ENCODE results near the gene SLCO2A1. TPM values are rescaled to one million over a fixed set of nuclear protein-coding genes. Genes with fewer than 3 reads are reported as not detected.

Gene SLCO2A1
- total RNA-seq, 4 donors from 2014 or later: 3.3 to 18.9 (median 6.0) TPM

DNA sequence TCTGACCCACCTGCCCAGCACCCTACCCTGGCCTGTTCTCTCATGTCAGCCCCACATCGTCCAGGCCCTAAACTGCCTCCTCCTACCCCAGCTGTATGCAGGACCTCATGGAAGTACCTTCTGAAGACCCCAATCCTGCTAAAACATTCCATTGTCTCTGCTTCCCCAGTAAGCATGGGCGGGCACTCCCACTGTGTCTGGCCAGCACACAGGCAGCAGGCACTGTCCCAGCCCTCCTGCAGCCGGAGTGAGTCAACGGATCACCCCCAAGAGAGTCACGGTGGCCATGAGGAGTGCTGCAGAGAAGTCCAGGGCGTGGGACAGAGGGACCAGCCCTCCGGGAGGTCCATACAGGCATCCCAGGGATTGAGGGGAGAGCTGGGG lies 36.4 kb upstream of the SLCO2A1 start:
- Histone ChIP-seq H3K36me3 (no peaks in the 10 kb centered on the region), H3K9me3 (no peaks in the 10 kb centered on the region), H3K4me3 (no peak overlapping the region), H3K27ac (peak overlapping the region in 3 of 4 donors; percentile 30 to 63 (median 60)), H3K4me1 (peaks cover 0 to 18% (median 0%) of the 10 kb centered on the region in 3 donors), H3K27me3 (no peaks in the 10 kb centered on the region)
- DNase-seq: no peak
- WGBS, 2 donors: 80 to 82% methylated on average over 3 to 5 of the region's 7 CpGs
- no peak for TF ChIP-seq CTCF (IDR thresholded peaks at IDR 0.05)
- no peak for TF ChIP-seq POLR2A (IDR thresholded peaks at IDR 0.05)
- intact Hi-C loops (cut with DNase I): no loop called here

DNA sequence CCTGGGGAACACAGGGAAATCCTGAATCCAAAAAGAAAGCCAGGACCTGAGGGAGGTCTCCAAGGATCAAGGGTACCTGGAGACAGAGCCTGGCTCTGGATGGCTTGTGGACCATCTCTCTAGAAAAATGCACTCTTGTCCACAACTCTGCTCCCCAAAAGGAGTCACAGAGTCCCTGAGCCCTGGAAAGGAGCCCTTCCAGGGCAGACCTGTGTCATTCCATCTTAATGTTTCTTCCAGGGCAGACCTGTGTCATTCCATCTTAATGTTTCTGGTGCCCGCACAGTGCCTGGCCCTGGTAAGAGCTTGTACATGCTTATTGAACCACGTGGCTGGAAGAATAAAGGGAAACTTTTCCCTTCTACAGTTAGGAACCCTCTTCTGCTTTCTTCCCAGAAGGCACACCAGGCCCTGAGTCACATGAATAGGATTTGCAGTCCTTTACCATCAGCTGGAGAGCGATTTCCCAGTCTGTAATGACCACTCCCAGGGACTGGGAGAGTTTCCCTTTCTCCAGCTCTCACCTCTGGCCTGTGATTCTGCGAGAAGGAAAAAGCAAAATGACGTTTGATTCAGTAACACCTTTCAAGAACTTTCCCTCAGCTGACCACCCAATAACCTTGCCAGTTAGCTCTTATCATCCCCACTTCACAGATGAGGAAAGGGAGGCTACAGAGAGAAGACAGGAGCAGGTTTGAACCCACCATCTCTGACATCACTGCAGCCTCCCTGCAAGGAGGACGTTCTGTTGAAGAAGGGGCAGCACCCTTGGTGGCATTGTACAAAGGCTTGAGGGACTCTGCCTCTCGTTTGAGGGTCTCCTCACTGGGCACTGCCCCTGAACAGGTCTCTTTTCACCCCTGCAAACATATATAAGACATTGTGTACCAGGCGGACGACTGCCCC lies 35.8 kb upstream of the SLCO2A1 start:
- 63 to 73% methylated on average over 7 to 9 of the region's 9 CpGs for WGBS, 2 donors
- intact Hi-C loops (cut with DNase I): no loop called here
- no peak for TF ChIP-seq POLR2A (IDR thresholded peaks at IDR 0.05)
- TF ChIP-seq CTCF (IDR thresholded peaks at IDR 0.05): no peak
- no peak overlapping the region for H3K4me3 ChIP-seq
- H3K27ac ChIP-seq: peak overlapping the region in 2 of 4 donors; percentile 60 to 63
- DNase-seq: no peak
- no peaks in the 10 kb centered on the region for H3K36me3 ChIP-seq
- no peaks in the 10 kb centered on the region for H3K27me3 ChIP-seq
- H3K9me3 ChIP-seq: no peaks in the 10 kb centered on the region
- H3K4me1 ChIP-seq: peaks cover 0 to 15% (median 0%) of the 10 kb centered on the region in 3 donors

- H3K4me1 ChIP-seq: peaks cover 0 to 29% (median 0%) of the 10 kb centered on the region in 3 donors
- H3K4me3 ChIP-seq: no peak overlapping the region
- intact Hi-C loops (cut with DNase I): no loop called here
- TF ChIP-seq POLR2A (IDR thresholded peaks at IDR 0.05) (no peak), CTCF (IDR thresholded peaks at IDR 0.05) (no peak)
- no peak for DNase-seq
- H3K27ac ChIP-seq: no peak overlapping the region
- no peaks in the 10 kb centered on the region for H3K9me3 ChIP-seq
- no peaks in the 10 kb centered on the region for H3K27me3 ChIP-seq
- H3K36me3 ChIP-seq: no peaks in the 10 kb centered on the region
- 81 to 100% methylated on average over 1 to 2 of the region's 2 CpGs for WGBS, 2 donors
These were observed 34.4 kb upstream of the SLCO2A1 start for GRCh38 chr3:134064081-134064480.

- H3K27me3 ChIP-seq: no peaks in the 10 kb centered on the region
- DNase-seq: no peak
- no peak overlapping the region for H3K4me3 ChIP-seq
- H3K9me3 ChIP-seq: no peaks in the 10 kb centered on the region
- intact Hi-C loops (cut with DNase I): no loop called here
- H3K36me3 ChIP-seq: no peaks in the 10 kb centered on the region
- H3K27ac ChIP-seq: no peak overlapping the region
- 73 to 80% methylated on average over 4 to 6 of the region's 7 CpGs for WGBS, 2 donors
- TF ChIP-seq POLR2A (IDR thresholded peaks at IDR 0.05): no peak
- TF ChIP-seq CTCF (IDR thresholded peaks at IDR 0.05): no peak
- H3K4me1 ChIP-seq: peaks cover 0 to 45% (median 3%) of the 10 kb centered on the region in 3 donors
These were observed 31.7 kb upstream of the SLCO2A1 start for GRCh38 chr3:134061401-134061800.

DNA sequence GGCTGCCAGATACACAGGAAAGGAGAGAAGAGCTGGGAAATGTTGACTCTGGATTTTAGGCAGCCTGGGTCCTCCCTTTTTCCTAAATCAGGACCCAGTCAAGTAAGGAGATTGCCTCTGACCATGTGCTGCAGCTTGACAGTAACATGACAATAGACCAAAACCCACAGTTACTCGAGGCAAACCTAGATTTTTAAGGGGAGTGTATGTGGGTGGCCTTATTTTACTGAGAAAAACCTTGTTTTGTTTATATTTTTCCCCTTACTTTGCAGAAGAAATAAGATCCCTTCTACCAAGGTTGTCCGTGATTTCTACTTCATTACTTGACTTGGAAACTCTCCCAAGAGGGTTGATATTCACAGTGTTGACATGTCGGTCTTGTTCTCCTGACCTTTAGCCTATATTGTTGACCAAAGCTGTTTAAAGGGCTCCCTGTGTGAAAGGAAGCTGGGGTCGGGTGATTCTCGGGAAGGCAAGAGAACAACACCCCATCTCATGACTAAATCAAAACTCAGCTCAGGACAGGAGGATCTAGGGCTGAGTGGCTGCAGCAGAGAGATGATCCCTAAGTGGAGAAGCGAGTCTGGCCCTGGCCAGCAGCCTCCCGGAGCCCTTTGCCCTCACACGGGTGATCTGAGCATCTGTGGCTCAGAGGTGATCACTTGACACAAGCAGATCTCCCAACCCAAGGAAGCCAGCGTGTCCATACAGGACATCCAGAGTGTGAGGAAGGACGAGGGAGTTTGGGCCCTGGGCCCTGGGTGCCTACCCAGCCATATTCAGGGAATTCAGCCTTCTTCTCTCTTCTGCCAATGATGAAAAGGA lies 31.0 kb upstream of the SLCO2A1 start:
- WGBS, 2 donors: 53 to 64% methylated on average over 10 of the region's 10 CpGs
- no peak overlapping the region for H3K4me3 ChIP-seq
- DNase-seq: no peak
- no peak overlapping the region for H3K27ac ChIP-seq
- H3K4me1 ChIP-seq: peaks cover 0 to 38% (median 3%) of the 10 kb centered on the region in 3 donors
- TF ChIP-seq CTCF (IDR thresholded peaks at IDR 0.05): no peak
- TF ChIP-seq POLR2A (IDR thresholded peaks at IDR 0.05): no peak
- H3K36me3 ChIP-seq: no peaks in the 10 kb centered on the region
- no peaks in the 10 kb centered on the region for H3K9me3 ChIP-seq
- H3K27me3 ChIP-seq: no peaks in the 10 kb centered on the region
- intact Hi-C loops (cut with DNase I): no loop called here
